GM12872 (cell line): ENCODE measurements around the gene CAMK1D.

Experiments
- TF ChIP-seq, protein P1 (sequence below): IDR thresholded peaks from 3 replicates; pipeline ENCODE4 v1.5.1; 2011; ENCODE audit warnings: low read depth, mild to moderate bottlenecking, low read length, moderate library complexity; ENCODE audit not compliant: insufficient read depth

CAMK1D gene

GRCh38 chr10:12355384-12355783, 6.0 kb downstream of the CAMK1D start:
- TF ChIP-seq, protein P1, sequence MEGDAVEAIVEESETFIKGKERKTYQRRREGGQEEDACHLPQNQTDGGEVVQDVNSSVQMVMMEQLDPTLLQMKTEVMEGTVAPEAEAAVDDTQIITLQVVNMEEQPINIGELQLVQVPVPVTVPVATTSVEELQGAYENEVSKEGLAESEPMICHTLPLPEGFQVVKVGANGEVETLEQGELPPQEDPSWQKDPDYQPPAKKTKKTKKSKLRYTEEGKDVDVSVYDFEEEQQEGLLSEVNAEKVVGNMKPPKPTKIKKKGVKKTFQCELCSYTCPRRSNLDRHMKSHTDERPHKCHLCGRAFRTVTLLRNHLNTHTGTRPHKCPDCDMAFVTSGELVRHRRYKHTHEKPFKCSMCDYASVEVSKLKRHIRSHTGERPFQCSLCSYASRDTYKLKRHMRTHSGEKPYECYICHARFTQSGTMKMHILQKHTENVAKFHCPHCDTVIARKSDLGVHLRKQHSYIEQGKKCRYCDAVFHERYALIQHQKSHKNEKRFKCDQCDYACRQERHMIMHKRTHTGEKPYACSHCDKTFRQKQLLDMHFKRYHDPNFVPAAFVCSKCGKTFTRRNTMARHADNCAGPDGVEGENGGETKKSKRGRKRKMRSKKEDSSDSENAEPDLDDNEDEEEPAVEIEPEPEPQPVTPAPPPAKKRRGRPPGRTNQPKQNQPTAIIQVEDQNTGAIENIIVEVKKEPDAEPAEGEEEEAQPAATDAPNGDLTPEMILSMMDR = no peak

GRCh38 chr10:12357525-12358151, 8.3 kb downstream of the CAMK1D start:
- TF ChIP-seq, protein P1 = no peak

DNA sequence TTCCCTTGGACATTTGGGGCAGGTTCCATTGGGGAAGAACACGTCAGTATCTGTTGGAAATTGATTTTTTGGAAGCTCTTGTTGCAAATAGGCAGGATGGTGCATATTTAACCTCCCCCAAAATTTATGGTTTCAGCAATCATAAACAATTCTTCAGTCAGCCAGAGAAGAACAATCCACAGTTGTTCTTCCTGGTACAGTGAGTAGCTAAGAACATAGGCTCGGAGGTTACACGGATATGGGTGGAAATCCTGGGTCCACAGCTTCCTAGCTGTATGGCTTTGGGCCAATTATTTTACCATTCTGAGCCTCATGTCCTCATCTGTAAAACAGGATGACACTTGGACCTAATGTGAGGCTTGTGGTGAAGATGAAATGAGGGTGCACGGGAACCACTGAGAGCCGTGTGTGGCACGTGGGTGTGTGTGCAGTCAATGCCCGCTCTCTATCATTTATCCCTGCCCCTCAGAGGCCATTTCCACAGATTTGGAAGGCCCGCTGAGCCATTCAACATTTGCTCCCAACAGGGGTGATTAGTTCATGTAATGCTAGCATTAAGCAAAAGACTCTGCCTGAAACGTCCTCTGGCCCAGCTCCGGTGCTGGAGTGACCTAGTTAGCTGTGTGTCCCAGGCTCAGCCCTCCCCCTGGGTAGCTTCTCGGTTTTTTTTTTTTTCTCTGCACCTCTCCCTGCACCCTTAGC, 9.7 kb downstream of the CAMK1D start:
- TF ChIP-seq, protein P1 = no peak

DNA sequence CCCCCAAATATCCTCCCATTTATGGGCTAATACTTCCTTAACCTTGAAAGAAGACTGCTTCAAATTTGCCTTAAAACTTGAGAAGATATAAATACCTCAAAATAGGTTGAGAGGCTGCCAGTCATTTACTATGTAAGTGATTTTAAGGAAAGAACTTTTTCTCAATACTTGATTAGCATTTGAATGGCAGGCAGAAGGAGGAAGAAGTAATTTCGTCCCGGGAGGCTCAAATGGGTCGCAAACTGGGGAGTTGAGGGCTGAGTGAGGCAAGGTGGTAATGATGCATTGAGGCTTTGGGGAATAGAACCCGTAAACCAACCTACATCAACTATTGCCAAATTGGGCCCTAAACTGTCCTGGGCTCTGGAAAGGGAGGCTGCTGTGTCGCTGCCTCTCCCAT, 11.1 kb downstream of the CAMK1D start:
- TF ChIP-seq, protein P1 = no peak

- TF ChIP-seq, protein P1 = no peak
Measured at GRCh38 chr10:12364559-12364958, 15.2 kb downstream of the CAMK1D start.

DNA sequence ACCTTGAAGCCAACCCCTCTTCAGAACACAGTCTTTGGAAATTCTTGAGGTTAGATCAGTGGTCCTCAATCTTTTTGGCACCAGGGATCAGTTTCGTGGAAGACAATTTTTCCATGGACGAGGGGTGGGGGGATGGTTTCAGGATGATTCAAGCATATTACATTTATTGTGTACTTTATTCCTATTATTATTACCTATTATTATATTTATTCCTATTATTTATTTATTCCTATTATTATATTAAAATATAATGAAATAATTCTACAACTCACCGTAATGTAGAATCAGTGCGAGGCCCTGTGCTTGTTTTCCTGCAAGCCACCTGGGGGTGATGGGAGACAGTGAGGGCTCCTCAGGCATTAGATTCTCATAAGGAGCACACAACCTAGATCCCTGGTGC, 17.9 kb downstream of the CAMK1D start:
- TF ChIP-seq, protein P1 = no peak

GRCh38 chr10:12369982-12370381, 20.6 kb downstream of the CAMK1D start:
- TF ChIP-seq, protein P1 = no peak
